DOHH2 (cell line): ENCODE data around the gene LAMC1.

ENCODE experiments used
- H3F3A ChIP-seq: fragments of 200-600 bp; sonication (generic), shearing (Covaris generic); 2 replicates; pipeline ENCODE4 v1.6.0; 2016; ENCODE audit warnings: antibody characterized with exemption, mild to moderate bottlenecking; ENCODE audit not compliant: control insufficient read depth, insufficient read depth
- H3K27ac ChIP-seq: fragments of 200-600 bp; sonication (generic); 2 replicates; pipeline ENCODE4 v1.5.1; 2014; ENCODE audit warnings: low read depth, mild to moderate bottlenecking, low read length, moderate library complexity
- H3K27me3 ChIP-seq: fragments of 200-600 bp; sonication (generic); 2 replicates; pipeline ENCODE4 v1.6.1; 2014; ENCODE audit warnings: mild to moderate bottlenecking, low read length, mixed read lengths; ENCODE audit not compliant: control insufficient read depth
- H3K36me3 ChIP-seq: fragments of 200-600 bp; sonication (generic); 2 replicates; pipeline ENCODE4 v1.6.1; 2014; ENCODE audit warnings: mild to moderate bottlenecking, low read length, moderate library complexity, mixed read lengths; ENCODE audit not compliant: control insufficient read depth
- H3K4me1 ChIP-seq: fragments of 200-600 bp; sonication (generic); 2 replicates; pipeline ENCODE4 v1.6.1; 2014; ENCODE audit warnings: mild to moderate bottlenecking, low read length, mixed read lengths; ENCODE audit not compliant: control insufficient read depth
- H3K4me2 ChIP-seq: fragments of 200-600 bp; sonication (generic); 2 replicates; pipeline ENCODE4 v1.6.0; 2014; ENCODE audit warnings: mild to moderate bottlenecking, low read length, moderate library complexity
- H3K4me3 ChIP-seq: fragments of 200-600 bp; sonication (generic); 2 replicates; pipeline ENCODE4 v1.5.1; 2014; ENCODE audit warnings: mild to moderate bottlenecking, low read length, mixed read lengths
- H3K79me2 ChIP-seq: fragments of 200-600 bp; sonication (generic); 2 replicates; pipeline ENCODE4 v1.6.1; 2014; ENCODE audit warnings: mild to moderate bottlenecking, low read length, mixed read lengths; ENCODE audit not compliant: control insufficient read depth
- H3K9me2 ChIP-seq: fragments of 200-600 bp; sonication (generic); replicated peaks from 2 replicates; pipeline ENCODE4 v1.6.1; 2014; ENCODE audit warnings: mild to moderate bottlenecking, low read length, mixed read lengths; ENCODE audit not compliant: control insufficient read depth
- H3K9me3 ChIP-seq: fragments of 200-600 bp; sonication (generic); 2 replicates; pipeline ENCODE4 v1.6.1; 2014; ENCODE audit warnings: antibody characterized with exemption, low read length, mixed read lengths; ENCODE audit not compliant: control insufficient read depth, insufficient read depth
- H4K20me1 ChIP-seq: fragments of 200-600 bp; sonication (generic); 2 replicates; pipeline ENCODE4 v1.6.0; 2014; ENCODE audit warnings: low read depth, mild to moderate bottlenecking, antibody characterized with exemption, low read length, moderate library complexity; ENCODE audit not compliant: control insufficient read depth, insufficient read depth
- EZH2phosphoT487 ChIP-seq: fragments of 200-600 bp; sonication (generic); IDR thresholded peaks from 2 replicates; pipeline ENCODE4 v1.6.1; 2017; ENCODE audit warnings: borderline replicate concordance, mild to moderate bottlenecking, antibody characterized with exemption, low read length, moderate library complexity, mixed read lengths
- TF ChIP-seq, protein P1 (sequence below): fragments of 200-600 bp; sonication (generic); IDR thresholded peaks from one replicate; pipeline ENCODE4 v1.5.1; 2014; ENCODE audit warnings: antibody characterized with exemption, mild to moderate bottlenecking, low read depth, low read length; ENCODE audit not compliant: poor library complexity, severe bottlenecking

The LAMC1 gene

DNA sequence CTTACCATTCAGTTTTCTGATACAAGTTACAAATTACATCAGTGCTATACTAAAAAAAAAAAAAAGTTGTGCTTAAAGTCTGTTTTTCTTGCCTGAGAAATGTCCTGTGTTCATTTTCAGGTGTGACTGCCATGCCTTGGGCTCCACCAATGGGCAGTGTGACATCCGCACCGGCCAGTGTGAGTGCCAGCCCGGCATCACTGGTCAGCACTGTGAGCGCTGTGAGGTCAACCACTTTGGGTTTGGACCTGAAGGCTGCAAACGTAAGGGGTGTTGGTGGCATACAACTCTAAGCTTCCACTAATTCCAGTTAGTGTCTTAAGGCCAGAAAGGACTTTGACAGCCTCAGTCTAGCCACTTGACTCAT lies 102.8 kb downstream of the LAMC1 start:
- Histone ChIP-seq H3K27me3 (no peaks in the 10 kb centered on the region), H3K27ac (no peak overlapping the region), H3K4me3 (no peak overlapping the region), H3K36me3 (peaks cover 49% of the 10 kb centered on the region), H3K9me2 (no peaks in the 10 kb centered on the region), H3K4me1 (peaks cover 27% of the 10 kb centered on the region), H3K9me3 (no peaks in the 10 kb centered on the region), H3K79me2 (no peaks in the 10 kb centered on the region), H3F3A (no peaks in the 10 kb centered on the region), H3K4me2 (no peak overlapping the region), H4K20me1 (0 out of 2 replicates have a peak, but pooled peaks cover 4% of the 10 kb centered on the region)
- TF ChIP-seq EZH2phosphoT487, result no peak
- TF ChIP-seq, protein P1, sequence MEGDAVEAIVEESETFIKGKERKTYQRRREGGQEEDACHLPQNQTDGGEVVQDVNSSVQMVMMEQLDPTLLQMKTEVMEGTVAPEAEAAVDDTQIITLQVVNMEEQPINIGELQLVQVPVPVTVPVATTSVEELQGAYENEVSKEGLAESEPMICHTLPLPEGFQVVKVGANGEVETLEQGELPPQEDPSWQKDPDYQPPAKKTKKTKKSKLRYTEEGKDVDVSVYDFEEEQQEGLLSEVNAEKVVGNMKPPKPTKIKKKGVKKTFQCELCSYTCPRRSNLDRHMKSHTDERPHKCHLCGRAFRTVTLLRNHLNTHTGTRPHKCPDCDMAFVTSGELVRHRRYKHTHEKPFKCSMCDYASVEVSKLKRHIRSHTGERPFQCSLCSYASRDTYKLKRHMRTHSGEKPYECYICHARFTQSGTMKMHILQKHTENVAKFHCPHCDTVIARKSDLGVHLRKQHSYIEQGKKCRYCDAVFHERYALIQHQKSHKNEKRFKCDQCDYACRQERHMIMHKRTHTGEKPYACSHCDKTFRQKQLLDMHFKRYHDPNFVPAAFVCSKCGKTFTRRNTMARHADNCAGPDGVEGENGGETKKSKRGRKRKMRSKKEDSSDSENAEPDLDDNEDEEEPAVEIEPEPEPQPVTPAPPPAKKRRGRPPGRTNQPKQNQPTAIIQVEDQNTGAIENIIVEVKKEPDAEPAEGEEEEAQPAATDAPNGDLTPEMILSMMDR, result no peak

DNA sequence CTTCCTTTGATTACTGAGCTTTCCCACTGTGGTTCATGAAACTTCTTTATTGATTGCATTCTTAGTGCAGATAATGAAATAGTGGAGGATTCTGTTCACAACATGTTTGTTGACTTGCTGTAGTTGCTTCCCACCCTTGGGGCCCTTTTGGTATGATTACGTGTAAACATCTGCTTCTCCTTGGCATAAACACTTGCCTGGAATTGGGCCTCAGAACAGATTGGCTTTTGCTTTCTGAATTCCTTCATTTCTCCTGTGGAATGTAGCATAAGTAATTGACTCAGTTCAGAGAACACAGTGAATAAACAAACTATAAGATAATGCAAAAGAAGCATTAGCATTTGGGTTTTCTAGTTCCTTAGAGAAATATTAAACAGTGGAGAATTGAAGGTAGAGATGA lies 103.3 kb downstream of the LAMC1 start:
- Histone ChIP-seq H3K4me1 (peaks cover 27% of the 10 kb centered on the region), H3K36me3 (peaks cover 47% of the 10 kb centered on the region), H3K9me3 (no peaks in the 10 kb centered on the region), H4K20me1 (0 out of 2 replicates have a peak, but pooled peaks cover 4% of the 10 kb centered on the region), H3K9me2 (no peaks in the 10 kb centered on the region), H3K4me2 (no peak overlapping the region), H3K27ac (no peak overlapping the region), H3F3A (no peaks in the 10 kb centered on the region), H3K79me2 (no peaks in the 10 kb centered on the region), H3K4me3 (no peak overlapping the region), H3K27me3 (no peaks in the 10 kb centered on the region)
- TF ChIP-seq, protein P1, result no peak
- no peak for TF ChIP-seq EZH2phosphoT487

DNA sequence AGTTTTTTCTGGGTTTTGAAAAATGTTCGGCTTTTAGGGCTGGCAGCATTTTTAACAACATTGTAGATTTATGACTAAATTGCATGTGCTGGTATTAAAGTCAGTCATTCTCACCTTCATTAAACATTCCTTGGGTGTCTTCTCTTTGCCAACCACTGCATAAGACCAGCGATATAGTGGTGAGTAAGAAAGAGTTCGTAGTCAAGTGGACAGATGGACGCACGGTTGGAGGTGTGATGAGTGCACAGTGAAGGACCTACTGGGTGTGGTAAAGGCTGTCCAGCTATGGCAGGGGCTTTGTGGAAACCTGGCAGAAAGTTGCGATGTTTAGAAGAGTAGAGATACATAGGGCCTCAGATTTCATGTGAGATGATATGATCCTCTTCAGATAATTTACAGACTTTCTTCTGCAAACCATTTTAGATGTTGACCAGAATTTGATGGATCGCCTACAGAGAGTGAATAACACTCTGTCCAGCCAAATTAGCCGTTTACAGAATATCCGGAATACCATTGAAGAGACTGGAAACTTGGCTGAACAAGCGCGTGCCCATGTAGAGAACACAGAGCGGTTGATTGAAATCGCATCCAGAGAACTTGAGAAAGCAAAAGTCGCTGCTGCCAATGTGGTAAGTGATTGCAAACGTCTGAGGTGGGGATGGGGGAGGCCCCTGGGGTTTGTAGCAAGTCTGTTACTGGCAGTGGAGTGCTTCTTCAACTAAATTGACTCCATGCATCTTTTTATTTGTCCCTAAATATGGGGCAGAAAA lies 106.9 kb downstream of the LAMC1 start:
- TF ChIP-seq EZH2phosphoT487, result no peak
- TF ChIP-seq, protein P1, result no peak
- no peaks in the 10 kb centered on the region for H3F3A ChIP-seq
- H4K20me1 ChIP-seq, result no peaks in the 10 kb centered on the region
- no peak overlapping the region for H3K27ac ChIP-seq
- H3K9me3 ChIP-seq, result no peaks in the 10 kb centered on the region
- H3K4me1 ChIP-seq, result peaks cover 6% of the 10 kb centered on the region
- no peaks in the 10 kb centered on the region for H3K27me3 ChIP-seq
- peaks cover 39% of the 10 kb centered on the region for H3K36me3 ChIP-seq
- no peak overlapping the region for H3K4me3 ChIP-seq
- H3K79me2 ChIP-seq, result no peaks in the 10 kb centered on the region
- H3K9me2 ChIP-seq, result no peaks in the 10 kb centered on the region
- no peak overlapping the region for H3K4me2 ChIP-seq
